Embryonic facial prominence (tissue), 1 donor: ENCODE results near the gene GSTP1.
"Not testable (repeated sequence)": the region's sequence is repeated elsewhere in the genome, so short reads cannot be mapped to it uniquely, and the experiment has no call there.

ENCODE experiments used
- DNase-seq: peaks from one replicate; pipeline ENCODE4 v3.0.0-alpha.2; 2016; ENCODE audit errors: extremely low spot score

Gene GSTP1

DNA sequence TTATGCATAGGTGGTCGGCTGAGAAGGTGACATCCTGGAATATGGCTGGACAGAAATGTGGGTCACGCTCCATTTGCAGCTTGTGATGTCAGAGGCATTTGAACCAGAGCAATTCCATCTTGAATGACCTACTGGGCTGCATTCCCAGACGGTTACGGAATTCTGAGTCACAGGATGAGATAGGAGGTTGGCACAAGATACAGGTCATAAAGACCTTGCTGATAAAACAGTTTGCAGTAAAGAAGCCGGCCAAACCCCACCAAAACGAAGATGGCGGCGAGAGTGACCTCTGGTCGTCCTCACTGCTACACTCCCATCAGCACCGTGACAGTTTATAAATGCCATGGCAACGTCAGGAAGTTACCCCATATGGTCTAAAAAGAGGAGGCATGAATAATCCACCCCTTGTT lies 19.9 kb upstream of the GSTP1 start:
- not testable (repeated sequence) for DNase-seq

DNA sequence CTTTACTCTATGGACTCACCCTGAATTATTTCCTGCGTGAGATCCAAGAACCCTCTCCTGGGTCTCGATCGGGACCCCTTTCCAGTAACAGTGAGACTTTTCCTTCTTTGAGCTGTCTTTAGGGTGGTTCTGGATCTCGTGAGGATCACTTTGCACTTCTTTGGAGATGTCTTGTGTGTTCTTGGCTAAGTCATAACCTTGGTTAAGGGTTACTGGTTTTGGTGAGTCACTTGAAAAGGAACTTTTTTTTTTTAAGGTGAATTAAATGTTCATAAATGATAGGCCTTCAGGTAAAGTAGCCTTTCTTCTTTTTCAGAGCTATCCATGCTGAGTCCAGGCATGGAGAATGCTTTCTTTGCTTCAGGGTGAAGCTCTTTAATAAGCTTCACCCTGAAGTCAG lies 19.4 kb upstream of the GSTP1 start:
- DNase-seq: no peak

DNA sequence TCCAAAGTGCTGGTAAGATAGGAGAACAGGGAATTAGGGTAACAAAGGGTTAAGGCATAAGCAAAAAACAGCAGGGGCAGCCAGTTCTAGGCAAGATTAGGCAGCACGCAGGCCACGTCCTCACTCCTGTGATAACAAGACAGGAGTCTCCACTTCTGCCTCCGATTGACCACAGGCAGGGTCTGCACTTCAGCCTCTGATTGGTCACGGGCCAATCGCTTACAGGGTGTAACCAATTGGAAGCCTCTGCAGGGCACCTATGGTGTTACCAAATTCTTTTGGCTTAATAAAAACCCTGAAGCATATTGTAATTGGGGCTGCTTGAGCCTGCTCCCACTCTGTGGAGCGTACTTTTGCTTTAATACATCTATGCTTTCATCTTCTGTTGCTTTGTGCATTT lies 12.2 kb upstream of the GSTP1 start:
- no peak for DNase-seq

DNA sequence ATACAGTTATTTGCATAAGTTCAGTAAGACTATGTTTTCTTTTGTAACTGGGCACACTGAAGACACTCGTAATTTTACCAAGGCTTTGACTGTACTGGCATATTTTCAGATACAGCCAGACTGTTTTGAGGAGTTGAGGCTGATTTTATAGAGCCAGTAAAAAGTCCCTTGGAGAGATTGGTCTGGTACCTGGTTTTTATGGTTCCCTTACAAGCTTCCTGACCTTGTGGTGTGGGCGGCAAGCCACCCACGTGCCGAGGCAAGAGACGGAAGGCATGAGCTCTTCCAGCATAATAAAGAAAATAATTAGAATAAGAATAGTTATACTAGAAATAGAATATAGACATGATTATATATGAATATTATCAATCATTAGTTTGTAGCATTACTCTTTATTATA lies 11.3 kb upstream of the GSTP1 start:
- DNase-seq: no peak

DNA sequence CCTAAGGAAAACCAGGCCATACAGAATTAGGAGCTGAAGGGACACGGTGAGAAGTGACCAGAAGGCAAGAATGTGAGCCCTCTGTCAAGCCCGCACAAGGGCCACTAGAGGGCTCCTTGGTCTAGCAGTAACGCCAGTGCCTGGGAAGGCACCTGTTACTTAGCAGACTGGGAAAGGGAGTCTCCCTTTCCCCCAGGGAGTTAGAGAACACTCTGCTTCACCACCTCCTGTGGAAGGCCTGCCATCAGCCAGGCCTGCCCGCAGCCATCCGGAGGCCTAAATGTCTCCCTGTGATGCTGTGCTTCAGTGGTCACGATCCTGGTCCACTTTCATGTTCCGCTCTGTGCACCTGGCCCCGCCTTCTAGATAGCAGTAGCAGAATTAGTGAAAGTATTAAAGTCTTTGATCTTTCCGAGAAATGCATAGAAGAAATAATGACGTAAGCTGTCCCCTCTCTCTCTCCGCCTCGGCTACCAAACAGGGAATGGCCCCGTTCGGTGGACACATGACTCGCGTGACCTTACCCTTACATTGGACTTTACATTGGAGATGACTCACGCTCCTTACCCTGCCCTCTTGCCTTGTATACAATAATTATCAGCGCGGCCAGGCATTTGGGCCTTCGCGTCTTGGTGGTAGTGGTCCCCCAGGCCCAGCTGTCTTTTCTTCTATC lies 10.7 kb upstream of the GSTP1 start:
- no peak for DNase-seq

DNA sequence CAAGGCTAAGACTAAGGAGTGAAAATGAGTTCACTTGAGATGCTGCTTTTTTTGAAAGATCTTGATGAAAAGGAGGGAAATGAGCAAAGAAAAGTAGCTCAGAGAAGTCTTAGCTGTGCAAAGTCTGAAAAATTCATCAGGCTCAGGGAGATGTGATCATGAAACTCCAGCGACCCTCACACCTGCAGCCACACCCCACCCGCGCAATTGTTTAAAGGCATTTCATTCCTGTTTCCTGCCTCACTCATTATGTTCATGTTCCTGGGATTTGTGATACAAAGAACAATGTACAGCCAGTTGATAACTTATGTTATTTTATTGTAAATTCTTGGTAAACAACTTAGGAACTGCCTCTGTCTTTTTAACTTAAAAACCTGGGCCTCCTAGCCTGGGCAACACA lies 8.7 kb upstream of the GSTP1 start:
- no peak for DNase-seq

DNA sequence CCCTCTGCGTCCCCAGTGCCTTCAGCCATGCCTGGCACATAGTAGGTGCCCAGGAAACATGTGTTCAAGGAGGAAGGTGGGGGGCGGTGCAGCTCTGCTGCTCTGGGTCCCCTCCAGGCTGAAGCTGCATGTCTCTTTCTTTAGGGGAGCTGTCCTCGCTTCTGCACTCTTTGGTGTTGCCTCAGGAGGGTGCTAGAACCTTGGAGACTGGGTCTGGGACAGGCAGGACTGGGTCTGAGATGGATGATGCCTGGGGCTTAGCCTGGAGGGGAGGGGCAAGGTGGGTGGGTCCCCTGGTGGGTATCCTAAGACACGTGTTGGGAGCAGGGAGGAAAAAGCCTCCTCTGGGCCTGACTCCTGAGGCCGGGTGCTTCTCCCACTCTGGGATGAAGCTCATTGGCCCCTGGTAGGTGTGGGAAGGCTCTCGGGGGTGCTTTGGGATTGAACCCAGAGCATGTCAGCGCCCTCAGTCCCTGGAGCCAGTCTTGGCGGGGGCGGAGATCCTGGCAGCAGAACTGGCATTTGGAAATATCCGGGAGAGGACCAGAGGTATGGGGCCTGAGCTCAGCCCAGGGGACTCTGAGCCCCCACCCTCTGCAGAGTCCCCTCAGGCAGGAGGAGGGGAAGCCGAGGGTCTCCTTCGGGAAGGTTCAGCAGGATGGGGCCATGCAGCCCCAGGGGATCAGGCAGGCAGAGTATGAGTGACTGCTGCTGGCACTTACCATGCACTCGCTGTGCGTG lies 6.7 kb upstream of the GSTP1 start:
- no peak for DNase-seq

DNA sequence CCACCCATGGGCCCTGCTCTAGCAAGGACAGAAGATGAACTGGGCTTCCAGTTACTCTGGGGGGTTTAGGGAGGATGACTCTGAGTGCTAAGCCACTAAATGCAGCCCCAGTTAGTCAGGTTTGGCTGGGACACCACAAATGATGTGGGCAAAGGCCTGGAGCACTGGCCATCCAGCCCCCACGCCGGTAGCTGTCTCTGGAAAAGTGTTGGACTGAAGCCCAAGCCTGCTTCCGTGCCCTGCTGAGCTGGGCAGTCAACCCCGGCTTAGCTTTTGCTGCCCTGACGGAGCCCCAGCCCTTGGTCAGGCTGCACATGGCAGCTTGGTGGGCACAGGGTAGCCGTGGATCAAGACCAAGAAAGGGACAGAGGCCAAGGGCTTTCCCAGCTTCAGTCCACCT lies 5.7 kb upstream of the GSTP1 start:
- no peak for DNase-seq

DNA sequence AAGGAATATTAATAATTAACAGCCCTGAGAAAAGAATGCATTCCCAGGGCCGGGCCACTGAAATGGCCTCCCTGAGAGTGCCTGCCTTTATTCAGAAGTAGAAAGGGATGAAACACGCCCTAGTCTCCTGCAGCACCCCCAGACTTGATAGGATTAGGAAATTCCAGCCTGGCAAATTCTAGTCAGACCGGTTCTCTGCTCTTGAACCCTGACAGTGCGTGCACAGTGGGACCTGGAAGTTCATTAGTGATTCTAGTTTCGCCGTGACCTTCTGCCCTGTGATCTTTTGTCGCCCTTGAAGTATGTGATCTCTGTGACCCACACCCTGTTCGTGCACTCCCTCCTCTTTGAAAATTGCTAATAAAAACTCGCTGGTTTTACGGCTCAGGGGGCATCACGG lies 2.1 kb upstream of the GSTP1 start:
- DNase-seq: no peak

DNA sequence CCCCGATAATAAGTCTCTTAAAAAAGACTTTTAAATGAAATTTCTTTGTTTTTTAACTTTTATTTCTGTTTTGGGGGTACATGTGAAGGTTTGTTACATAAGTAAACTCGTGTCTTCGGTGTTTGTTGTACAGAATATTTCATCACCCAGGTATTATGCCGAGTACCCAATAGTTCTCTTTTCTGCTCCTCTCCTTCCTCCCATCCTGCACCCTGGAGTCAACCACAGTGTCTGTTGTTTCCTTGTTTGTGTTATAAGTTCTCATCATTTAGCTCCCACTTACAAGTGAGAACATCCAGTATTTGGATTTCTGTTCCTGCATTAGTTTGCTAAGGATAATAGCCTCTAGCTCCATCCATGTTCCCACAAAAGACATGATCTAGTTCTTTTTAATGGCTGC lies 1.6 kb upstream of the GSTP1 start:
- no peak for DNase-seq

DNA sequence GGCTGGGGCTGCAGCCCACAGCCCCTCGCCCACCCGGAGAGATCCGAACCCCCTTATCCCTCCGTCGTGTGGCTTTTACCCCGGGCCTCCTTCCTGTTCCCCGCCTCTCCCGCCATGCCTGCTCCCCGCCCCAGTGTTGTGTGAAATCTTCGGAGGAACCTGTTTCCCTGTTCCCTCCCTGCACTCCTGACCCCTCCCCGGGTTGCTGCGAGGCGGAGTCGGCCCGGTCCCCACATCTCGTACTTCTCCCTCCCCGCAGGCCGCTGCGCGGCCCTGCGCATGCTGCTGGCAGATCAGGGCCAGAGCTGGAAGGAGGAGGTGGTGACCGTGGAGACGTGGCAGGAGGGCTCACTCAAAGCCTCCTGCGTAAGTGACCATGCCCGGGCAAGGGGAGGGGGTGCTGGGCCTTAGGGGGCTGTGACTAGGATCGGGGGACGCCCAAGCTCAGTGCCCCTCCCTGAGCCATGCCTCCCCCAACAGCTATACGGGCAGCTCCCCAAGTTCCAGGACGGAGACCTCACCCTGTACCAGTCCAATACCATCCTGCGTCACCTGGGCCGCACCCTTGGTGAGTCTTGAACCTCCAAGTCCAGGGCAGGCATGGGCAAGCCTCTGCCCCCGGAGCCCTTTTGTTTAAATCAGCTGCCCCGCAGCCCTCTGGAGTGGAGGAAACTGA lies 731 bp downstream of the GSTP1 start:
- peak; percentile 36 for DNase-seq

DNA sequence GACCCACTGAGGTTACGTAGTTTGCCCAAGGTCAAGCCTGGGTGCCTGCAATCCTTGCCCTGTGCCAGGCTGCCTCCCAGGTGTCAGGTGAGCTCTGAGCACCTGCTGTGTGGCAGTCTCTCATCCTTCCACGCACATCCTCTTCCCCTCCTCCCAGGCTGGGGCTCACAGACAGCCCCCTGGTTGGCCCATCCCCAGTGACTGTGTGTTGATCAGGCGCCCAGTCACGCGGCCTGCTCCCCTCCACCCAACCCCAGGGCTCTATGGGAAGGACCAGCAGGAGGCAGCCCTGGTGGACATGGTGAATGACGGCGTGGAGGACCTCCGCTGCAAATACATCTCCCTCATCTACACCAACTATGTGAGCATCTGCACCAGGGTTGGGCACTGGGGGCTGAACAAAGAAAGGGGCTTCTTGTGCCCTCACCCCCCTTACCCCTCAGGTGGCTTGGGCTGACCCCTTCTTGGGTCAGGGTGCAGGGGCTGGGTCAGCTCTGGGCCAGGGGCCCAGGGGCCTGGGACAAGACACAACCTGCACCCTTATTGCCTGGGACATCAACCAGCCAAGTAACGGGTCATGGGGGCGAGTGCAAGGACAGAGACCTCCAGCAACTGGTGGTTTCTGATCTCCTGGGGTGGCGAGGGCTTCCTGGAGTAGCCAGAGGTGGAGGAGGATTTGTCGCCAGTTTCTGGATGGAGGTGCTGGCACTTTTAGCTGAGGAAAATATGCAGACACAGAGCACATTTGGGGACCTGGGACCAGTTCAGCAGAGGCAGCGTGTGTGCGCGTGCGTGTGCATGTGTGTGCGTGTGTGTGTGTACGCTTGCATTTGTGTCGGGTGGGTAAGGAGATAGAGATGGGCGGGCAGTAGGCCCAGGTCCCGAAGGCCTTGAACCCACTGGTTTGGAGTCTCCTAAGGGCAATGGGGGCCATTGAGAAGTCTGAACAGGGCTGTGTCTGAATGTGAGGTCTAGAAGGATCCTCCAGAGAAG lies 1.6 kb downstream of the GSTP1 start:
- no peak for DNase-seq

DNA sequence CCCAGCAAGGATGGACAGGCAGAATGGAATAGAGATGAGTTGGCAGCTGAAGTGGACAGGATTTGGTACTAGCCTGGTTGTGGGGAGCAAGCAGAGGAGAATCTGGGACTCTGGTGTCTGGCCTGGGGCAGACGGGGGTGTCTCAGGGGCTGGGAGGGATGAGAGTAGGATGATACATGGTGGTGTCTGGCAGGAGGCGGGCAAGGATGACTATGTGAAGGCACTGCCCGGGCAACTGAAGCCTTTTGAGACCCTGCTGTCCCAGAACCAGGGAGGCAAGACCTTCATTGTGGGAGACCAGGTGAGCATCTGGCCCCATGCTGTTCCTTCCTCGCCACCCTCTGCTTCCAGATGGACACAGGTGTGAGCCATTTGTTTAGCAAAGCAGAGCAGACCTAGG lies 2.3 kb downstream of the GSTP1 start:
- DNase-seq: no peak

DNA sequence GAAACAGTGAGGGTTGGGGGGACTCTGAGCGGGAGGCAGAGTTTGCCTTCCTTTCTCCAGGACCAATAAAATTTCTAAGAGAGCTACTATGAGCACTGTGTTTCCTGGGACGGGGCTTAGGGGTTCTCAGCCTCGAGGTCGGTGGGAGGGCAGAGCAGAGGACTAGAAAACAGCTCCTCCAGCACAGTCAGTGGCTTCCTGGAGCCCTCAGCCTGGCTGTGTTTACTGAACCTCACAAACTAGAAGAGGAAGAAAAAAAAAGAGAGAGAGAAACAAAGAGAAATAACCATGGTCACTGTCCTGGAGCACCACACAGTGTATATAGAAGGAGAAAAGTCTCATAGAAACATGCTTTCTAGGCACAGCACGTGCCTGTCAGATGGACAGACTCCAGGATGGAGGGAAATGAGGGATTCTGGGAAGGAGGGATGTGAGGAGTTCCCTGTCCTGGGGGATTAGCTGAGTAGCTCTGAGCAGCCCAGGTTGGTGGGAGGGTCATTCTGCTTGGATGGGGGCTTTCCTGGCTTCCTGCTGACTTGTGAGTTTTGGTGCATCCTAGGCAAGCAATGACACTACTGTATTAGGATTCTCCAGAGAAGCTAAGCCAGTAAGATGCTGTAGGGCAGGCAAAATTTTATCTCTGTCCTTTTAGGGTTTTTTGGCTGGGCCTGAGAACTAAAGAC lies 3.1 kb downstream of the GSTP1 start:
- no peak for DNase-seq

DNA sequence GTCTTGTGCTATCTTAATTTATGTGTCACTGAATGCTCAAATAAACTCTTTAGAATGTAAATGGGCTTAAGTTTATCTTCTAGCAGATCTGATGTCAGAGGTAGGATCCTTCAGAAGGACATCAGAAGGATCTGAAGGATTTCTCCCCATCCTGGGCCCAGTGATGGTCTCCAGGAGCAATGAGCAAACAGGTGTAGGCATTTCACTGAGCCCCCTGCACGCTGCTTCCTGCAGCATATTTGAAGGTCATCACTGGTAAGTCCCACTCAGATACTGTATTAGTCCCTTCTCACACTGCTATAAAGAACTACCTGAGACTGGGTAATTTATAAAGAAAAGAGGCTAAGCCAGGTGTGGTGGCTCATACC lies 4.5 kb downstream of the GSTP1 start:
- DNase-seq: no peak

DNA sequence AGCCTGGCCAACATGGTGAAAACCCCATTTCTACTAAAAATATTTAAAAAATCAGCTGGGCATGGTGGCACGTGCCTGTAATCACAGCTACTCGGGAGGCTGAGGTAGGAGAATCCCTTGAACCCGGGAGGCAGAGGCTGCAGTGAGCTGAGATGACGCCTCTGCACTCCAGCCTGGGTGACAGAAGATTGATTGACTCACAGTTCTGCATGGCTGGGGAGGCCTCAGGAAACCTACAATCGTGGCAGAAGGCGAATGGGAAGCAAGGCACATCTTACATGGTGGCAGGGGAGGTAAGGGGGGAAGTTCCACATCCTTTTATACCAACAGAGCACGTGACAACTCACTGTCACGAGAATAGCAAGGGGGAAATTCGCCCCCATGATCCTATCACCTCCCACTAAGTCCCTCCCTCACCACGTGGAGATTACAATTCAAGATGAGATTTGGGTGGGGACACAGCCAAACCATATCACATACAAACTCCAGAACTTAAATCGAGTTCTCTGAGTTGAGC lies 5.3 kb downstream of the GSTP1 start:
- not testable (repeated sequence) for DNase-seq

DNA sequence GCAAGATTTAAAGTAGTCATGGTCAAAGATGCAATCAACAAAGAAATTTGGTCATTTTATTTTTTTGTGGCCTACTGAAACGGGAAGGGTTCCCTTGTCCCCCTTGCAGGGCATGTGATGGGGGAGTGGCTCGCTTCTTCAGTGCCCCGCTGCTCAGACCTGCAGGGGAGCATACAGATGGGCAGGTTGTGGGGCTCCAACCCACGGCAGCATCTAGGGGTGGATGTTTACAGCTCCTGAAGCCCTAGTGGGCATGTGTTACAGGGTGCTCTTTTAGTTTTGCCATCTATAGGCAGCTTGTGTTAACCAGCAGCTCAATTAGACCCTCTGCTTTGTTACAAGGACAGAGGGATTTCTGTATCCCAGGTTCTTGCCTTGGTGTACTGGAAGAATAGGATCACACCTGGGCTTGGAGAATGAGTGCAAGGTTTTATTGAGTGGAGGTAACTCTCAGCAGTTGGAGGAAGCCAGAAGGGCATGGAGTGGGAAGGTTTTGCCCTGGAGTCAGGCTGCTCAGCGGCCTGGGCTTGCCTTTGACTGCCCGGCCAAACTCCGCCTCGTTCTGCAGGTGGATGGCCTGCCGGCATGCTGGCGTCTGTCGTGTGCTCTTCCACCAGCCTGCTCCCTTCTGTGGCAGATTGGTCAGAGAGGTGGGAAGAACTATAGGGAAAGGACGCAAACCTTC lies 9.4 kb downstream of the GSTP1 start:
- DNase-seq: no peak

DNA sequence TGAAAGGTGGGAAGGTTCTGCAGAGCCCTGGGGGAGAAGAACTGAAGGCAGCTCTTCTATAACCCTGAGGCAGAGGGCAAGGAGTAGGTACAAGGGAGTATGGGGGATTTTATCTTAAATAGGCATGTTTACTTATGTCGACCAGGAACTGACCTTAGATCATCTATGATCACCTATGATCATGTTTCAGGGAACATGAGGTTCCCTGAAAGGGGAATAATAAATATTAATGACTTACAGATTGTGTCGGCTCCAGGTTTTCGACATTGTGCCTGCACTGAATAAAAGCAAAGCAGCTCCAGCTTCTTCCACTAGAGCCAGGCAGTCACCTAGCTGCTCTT lies 9.9 kb downstream of the GSTP1 start:
- no peak for DNase-seq

DNA sequence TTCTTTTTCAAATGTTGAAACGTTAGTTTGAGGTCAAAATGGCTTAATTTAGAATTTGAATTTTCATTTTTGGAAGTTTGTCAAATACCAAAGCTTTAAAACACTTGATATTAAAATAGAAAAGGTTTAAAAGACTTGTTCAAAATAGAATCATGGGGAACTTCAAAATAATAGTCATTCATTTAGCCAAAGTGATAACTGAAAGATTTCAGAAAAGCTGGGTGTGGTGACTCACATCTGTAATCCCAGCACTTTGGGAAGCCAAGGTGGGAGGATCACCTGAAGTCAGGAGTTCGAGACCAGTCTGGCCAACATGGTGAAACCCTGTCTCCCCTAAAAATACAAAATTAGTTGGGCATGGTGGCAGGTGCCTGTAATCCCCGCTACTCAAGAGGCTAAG lies 10.9 kb downstream of the GSTP1 start:
- no peak for DNase-seq

DNA sequence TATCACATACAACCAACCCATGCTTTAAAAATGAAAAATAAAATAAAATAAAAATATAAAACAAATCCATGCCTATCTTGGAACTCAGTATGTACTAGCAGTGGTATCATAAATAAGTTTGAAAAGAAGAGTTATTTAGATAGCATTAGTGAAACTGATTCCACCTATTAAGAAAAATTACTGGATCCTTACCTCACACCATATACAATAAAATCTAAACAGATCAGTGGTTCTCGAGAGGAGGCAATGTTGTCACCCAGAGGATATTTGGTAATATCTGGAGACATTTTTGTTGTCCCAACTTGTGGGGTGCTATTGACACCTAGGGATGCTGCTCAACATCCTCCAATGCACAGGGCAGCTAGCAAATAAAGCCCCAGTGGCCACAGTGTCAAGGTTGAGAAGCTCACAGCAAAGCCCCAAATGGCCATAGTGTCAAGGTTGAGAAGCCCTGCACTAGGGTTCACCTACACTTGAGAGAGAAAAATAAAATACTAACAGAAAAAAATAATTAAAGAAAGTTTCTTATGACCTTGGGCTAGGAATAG lies 13.2 kb downstream of the GSTP1 start:
- DNase-seq: no peak
